ENCODE results near the gene PLEKHA5.
A peak's percentile ranks its signal among the peaks of the same experiment; 100 is the strongest.

Gene PLEKHA5

DNA sequence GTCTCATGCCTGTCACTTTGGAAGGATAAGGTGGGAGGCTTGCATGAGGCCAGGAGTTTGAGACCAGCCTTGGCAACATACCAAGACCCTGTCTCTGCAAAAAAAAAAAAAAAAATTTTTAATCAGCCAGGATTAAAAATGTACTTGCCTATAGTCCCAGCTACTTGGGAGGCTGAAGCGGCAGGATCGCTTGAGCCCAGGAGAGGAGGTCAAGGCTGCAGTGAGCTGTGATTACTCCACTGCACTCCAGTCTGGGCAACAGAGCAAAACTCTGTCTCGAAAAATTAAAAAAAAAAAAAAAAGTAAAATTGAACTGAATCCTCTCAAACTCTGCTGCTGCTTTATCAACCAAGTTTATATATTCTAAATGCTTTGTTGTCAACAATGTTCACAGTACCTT lies 181.6 kb downstream of the PLEKHA5 start:
- TF ChIP-seq, protein P1, sequence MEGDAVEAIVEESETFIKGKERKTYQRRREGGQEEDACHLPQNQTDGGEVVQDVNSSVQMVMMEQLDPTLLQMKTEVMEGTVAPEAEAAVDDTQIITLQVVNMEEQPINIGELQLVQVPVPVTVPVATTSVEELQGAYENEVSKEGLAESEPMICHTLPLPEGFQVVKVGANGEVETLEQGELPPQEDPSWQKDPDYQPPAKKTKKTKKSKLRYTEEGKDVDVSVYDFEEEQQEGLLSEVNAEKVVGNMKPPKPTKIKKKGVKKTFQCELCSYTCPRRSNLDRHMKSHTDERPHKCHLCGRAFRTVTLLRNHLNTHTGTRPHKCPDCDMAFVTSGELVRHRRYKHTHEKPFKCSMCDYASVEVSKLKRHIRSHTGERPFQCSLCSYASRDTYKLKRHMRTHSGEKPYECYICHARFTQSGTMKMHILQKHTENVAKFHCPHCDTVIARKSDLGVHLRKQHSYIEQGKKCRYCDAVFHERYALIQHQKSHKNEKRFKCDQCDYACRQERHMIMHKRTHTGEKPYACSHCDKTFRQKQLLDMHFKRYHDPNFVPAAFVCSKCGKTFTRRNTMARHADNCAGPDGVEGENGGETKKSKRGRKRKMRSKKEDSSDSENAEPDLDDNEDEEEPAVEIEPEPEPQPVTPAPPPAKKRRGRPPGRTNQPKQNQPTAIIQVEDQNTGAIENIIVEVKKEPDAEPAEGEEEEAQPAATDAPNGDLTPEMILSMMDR (IDR thresholded peaks at IDR 0.05; ENCODE audit: low read depth, low read length, missing control alignments): no peak
- no peaks in the 10 kb centered on the region for H3K36me3 ChIP-seq (replicated peaks)
- no peaks in the 10 kb centered on the region for H3K27me3 ChIP-seq (replicated peaks)
- DNase-seq: no peak
- no peak overlapping the region for H3K27ac ChIP-seq
- in situ Hi-C loops (cut with HindIII; ENCODE audit: low pct_ligation_motif_present, low sequenced_read_pairs): no loop called here
- H3K4me3 ChIP-seq (ENCODE audit: low read depth, low read length): no peak overlapping the region

DNA sequence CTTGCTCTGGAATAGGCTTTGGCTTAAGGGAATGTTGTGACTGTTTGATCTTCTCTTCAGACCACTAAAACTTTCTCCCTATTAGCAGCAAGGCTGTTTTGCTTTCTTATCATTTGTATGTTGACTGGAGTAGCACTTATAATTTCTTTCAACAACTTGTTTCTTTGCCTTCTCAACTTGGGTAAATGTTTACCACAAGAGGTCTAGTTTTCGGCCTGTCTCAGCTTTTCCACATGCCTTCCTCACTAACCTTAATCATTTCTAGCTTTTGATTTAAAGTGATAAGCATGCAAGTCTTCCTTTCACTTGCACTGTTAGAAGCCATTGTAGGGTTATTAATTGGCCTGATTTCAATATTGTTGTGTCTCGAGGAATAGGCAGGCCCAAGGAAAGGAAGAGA lies 183.1 kb downstream of the PLEKHA5 start:
- in situ Hi-C loops (cut with HindIII; ENCODE audit: low pct_ligation_motif_present, low sequenced_read_pairs): no loop called here
- no peak overlapping the region for H3K27ac ChIP-seq
- no peaks in the 10 kb centered on the region for H3K27me3 ChIP-seq (replicated peaks)
- no peak for DNase-seq
- TF ChIP-seq, protein P1 (IDR thresholded peaks at IDR 0.05; ENCODE audit: low read depth, low read length, missing control alignments): no peak
- no peak overlapping the region for H3K4me3 ChIP-seq (ENCODE audit: low read depth, low read length)
- H3K36me3 ChIP-seq (replicated peaks): no peaks in the 10 kb centered on the region

DNA sequence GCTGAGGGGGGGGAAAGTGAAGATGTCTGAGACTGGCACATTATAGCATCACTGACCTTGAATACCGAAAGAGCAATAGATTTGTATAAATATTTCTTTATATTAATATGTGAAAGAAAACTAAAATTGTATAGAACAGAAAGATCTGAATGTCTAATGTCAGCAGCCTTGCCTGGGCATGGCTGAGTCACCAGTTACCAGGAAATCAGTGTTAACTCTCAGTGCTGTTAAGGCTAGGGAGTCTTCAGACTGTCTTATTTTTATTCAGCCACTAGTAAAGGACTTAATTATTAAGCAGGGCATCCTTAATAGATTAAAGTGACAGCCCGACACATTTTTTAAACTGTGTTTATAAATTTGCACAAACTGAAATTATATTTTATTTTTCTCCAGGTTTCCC lies 186.9 kb downstream of the PLEKHA5 start:
- Histone ChIP-seq H3K27me3 (replicated peaks) (no peaks in the 10 kb centered on the region), H3K4me3 (ENCODE audit: low read depth, low read length) (no peak overlapping the region), H3K36me3 (replicated peaks) (no peaks in the 10 kb centered on the region), H3K27ac (no peak overlapping the region)
- peak; percentile 35 for DNase-seq
- in situ Hi-C loops (cut with HindIII; ENCODE audit: low pct_ligation_motif_present, low sequenced_read_pairs): no loop called here
- TF ChIP-seq, protein P1 (IDR thresholded peaks at IDR 0.05; ENCODE audit: low read depth, low read length, missing control alignments): no peak

DNA sequence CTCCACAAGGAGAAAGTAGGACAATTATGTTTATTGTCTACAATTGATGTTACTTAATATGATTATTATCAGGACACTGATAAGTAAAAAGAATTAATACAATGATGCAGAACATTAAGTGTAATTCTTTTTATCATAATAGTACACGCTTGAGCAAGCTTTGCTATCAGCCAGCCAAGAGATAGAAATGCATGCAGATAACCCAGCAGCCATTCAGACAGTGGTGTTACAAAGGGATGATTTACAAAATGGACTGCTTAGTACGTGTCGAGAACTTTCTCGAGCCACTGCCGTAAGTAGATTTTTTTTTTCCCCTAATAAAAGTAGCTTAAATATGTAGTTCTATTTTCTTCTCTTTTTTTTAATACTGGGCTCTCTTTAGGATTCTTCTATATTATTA lies 192.8 kb downstream of the PLEKHA5 start:
- no peak overlapping the region for H3K4me3 ChIP-seq (ENCODE audit: low read depth, low read length)
- in situ Hi-C loops (cut with HindIII; ENCODE audit: low pct_ligation_motif_present, low sequenced_read_pairs): no loop called here
- TF ChIP-seq, protein P1 (IDR thresholded peaks at IDR 0.05; ENCODE audit: low read depth, low read length, missing control alignments): no peak
- no peaks in the 10 kb centered on the region for H3K27me3 ChIP-seq (replicated peaks)
- no peak for DNase-seq
- H3K27ac ChIP-seq: no peak overlapping the region
- H3K36me3 ChIP-seq (replicated peaks): no peaks in the 10 kb centered on the region

DNA sequence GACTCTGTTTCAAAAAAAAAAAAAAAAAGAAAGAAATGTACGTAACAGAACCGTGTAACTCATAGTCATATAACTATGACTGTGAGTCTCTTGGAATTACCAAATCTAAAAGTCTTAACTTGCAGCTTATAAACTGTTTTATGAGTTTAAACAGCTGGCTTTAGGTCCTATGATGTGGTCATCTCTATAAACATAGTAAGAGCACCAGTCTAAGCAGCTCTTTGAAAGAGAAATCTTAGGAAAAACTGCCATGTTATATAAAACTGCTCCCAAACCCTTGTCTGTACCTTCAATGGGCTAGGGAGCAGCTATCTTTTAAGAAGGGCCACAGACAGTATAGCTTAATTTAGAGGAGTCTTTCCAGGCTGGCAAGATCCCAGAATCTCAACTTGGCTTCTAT lies 194.3 kb downstream of the PLEKHA5 start:
- in situ Hi-C loops (cut with HindIII; ENCODE audit: low pct_ligation_motif_present, low sequenced_read_pairs): no loop called here
- no peak for DNase-seq
- Histone ChIP-seq H3K27ac (no peak overlapping the region), H3K4me3 (ENCODE audit: low read depth, low read length) (no peak overlapping the region), H3K27me3 (replicated peaks) (no peaks in the 10 kb centered on the region), H3K36me3 (replicated peaks) (no peaks in the 10 kb centered on the region)
- TF ChIP-seq, protein P1 (IDR thresholded peaks at IDR 0.05; ENCODE audit: low read depth, low read length, missing control alignments): no peak

DNA sequence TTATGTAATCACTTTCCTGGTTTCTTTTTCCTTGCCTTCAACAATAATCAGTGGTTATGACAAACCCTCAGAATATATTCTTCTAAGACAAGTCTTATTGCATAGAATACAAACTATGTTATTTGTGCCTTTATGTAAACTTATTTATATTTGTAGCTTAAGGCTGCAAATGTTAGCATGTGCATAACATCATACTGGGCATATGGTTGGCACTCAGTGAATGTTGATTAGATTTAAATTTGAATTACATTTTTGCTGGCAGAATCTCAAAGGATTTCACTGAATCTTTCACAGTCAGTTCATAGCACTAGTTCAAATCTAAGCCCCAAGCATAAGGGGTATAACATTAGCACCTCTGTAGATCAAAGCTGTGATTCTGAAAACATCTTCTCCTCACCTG lies 196.6 kb downstream of the PLEKHA5 start:
- no peak overlapping the region for H3K4me3 ChIP-seq (ENCODE audit: low read depth, low read length)
- H3K36me3 ChIP-seq (replicated peaks): no peaks in the 10 kb centered on the region
- DNase-seq: no peak
- no peaks in the 10 kb centered on the region for H3K27me3 ChIP-seq (replicated peaks)
- TF ChIP-seq, protein P1 (IDR thresholded peaks at IDR 0.05; ENCODE audit: low read depth, low read length, missing control alignments): no peak
- no peak overlapping the region for H3K27ac ChIP-seq
- in situ Hi-C loops (cut with HindIII; ENCODE audit: low pct_ligation_motif_present, low sequenced_read_pairs): no loop called here
